ENCODE data around the gene AQP12A.

GRCh38 chr2:240705204-240705791 lies 13.6 kb downstream of the AQP12A start:
- no peak for TF ChIP-seq CTCF (IDR thresholded peaks at IDR 0.05; ENCODE audit: borderline replicate concordance, extremely low read depth, low read length, poor library complexity, severe bottlenecking)
- TF ChIP-seq EZH2 (IDR thresholded peaks at IDR 0.05; ENCODE audit: borderline replicate concordance, low read depth, low read length, severe bottlenecking): no peak
